Activated CD8-positive, alpha-beta T cell treated with anti-CD3 and anti-CD28 coated beads for 36 hours (primary cell): Measurements from ENCODE around the gene ECSCR. TPM values are rescaled to one million over a fixed set of nuclear protein-coding genes. Genes with fewer than 3 reads are reported as not detected.

Source experiments
- ATAC-seq: fragments of 200-7000 bp; cut with Tn5 transposase; one replicate; pipeline ENCODE4 v1.10.0; 2021; ENCODE audit warnings: mild to moderate bottlenecking, moderate library complexity
- CTCF ChIA-PET: fragments of 350-600 bp; sonication (Branson Sonifier 250); formaldehyde crosslinking; loops from one replicate; lab custom pipeline; 2021; ENCODE audit warnings: antibody characterized with exemption; lab: Charles Lee
- POLR2A ChIA-PET: fragments of 350-600 bp; sonication (Branson Sonifier 250); formaldehyde crosslinking; loops from one replicate; lab custom pipeline; 2021; ENCODE audit warnings: antibody characterized with exemption; lab: Charles Lee
- DNase-seq: peaks from one replicate; pipeline ENCODE4 v3.0.0-alpha.2; 2020
- H3K27ac Mint-ChIP-seq: one replicate; pipeline ENCODE4 v1.8.0; 2021; ENCODE audit warnings: mild to moderate bottlenecking, mixed read lengths
- H3K27me3 Mint-ChIP-seq: one replicate; pipeline ENCODE4 v1.8.0; 2021; ENCODE audit warnings: mixed read lengths
- H3K36me3 Mint-ChIP-seq: one replicate; pipeline ENCODE4 v1.8.0; 2021; ENCODE audit warnings: low read depth, mixed read lengths
- H3K4me1 Mint-ChIP-seq: one replicate; pipeline ENCODE4 v1.8.0; 2021; ENCODE audit warnings: low read depth, mixed read lengths
- H3K4me3 Mint-ChIP-seq: one replicate; pipeline ENCODE4 v1.8.0; 2021; ENCODE audit warnings: mild to moderate bottlenecking, moderate library complexity, mixed read lengths
- H3K9me3 Mint-ChIP-seq: one replicate; pipeline ENCODE4 v1.8.0; 2021; ENCODE audit warnings: mixed read lengths
- CTCF ChIP-seq: fragments of 200-600 bp; IDR thresholded peaks from one replicate; pipeline ENCODE4 v1.8.0; 2022; ENCODE audit warnings: antibody characterized with exemption, mild to moderate bottlenecking
- intact Hi-C: fragments of 100-400 bp; cut with micrococcal nuclease; formaldehyde crosslinking; loops from one replicate; pipeline ENCODE4 v1.10.0; 2022
- total RNA-seq, 2 experiments: library from RNA; stranded (reverse); gene quantifications; one replicate each; pipeline ENCODE4 v1.2.3, GENCODE V29; 2021

Gene ECSCR
- total RNA-seq, 2 experiments from 2014 or later = 0.25 TPM; not detected in 1

DNA sequence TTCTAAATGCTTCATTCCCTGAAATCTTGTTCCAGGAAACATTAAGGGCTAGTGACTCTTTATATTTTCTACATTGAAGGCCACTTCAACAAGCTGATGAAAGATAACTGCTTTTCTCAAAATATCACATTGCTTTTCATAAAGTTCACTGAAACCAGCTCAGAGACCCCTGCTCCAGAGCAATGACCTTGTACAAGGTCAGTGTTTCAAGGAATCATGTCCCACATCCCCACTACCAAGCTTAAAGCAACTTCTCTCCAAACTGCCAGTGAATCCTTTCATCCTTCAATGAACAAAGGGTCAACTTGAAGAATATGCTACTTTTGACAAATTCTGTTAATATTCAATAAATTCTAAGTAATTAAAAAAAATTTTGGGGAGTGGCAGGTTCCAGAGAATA is 46.7 kb downstream of the ECSCR start:
- peak overlapping the region; percentile 49 for H3K4me3 Mint-ChIP-seq
- POLR2A ChIA-PET = interaction anchor here (0.7 to 4.1 kb wide), 14 partner anchors 12 to 957 kb away, joined by 3 to 49 read pairs (median 4); partner anchors contain the start of genes PROB1, SPATA24 and UBE2D2
- ATAC-seq (no peak), DNase-seq (no peak)
- intact Hi-C loops = no loop called here
- CTCF ChIA-PET = interaction anchor here (0.8 to 13.9 kb wide), 10 partner anchors 10 to 218 kb away, joined by 3 to 444 read pairs (median 4); partner anchors contain the start of genes PAIP2 and SPATA24
- H3K36me3 Mint-ChIP-seq = peaks cover 40% of the 10 kb centered on the region
- H3K27me3 Mint-ChIP-seq = no peaks in the 10 kb centered on the region
- peak overlapping the region; percentile 96 for H3K27ac Mint-ChIP-seq
- TF ChIP-seq CTCF = no peak
- H3K4me1 Mint-ChIP-seq = peaks cover 45% of the 10 kb centered on the region
- H3K9me3 Mint-ChIP-seq = no peaks in the 10 kb centered on the region

- H3K9me3 Mint-ChIP-seq = no peaks in the 10 kb centered on the region
- intact Hi-C loops = no loop called here
- peak overlapping the region; percentile 49 for H3K4me3 Mint-ChIP-seq
- no peak for TF ChIP-seq CTCF
- ChIA-PET POLR2A (interaction anchor here (0.7 to 4.1 kb wide), 17 partner anchors 11 to 957 kb away, joined by 3 to 49 read pairs (median 4); partner anchors contain the start of genes PROB1, SPATA24 and UBE2D2), CTCF (interaction anchor here (0.8 to 13.9 kb wide), 12 partner anchors 10 to 219 kb away, joined by 3 to 444 read pairs (median 4); partner anchors contain the start of genes PAIP2 and SPATA24)
- peak; percentile 82 for ATAC-seq
- H3K36me3 Mint-ChIP-seq = peaks cover 39% of the 10 kb centered on the region
- peak; percentile 69 for DNase-seq
- H3K4me1 Mint-ChIP-seq = peaks cover 45% of the 10 kb centered on the region
- H3K27me3 Mint-ChIP-seq = no peaks in the 10 kb centered on the region
- H3K27ac Mint-ChIP-seq = peak overlapping the region; percentile 96
Observed at GRCh38 chr5:139415221-139415861, 47.2 kb downstream of the ECSCR start.

DNA sequence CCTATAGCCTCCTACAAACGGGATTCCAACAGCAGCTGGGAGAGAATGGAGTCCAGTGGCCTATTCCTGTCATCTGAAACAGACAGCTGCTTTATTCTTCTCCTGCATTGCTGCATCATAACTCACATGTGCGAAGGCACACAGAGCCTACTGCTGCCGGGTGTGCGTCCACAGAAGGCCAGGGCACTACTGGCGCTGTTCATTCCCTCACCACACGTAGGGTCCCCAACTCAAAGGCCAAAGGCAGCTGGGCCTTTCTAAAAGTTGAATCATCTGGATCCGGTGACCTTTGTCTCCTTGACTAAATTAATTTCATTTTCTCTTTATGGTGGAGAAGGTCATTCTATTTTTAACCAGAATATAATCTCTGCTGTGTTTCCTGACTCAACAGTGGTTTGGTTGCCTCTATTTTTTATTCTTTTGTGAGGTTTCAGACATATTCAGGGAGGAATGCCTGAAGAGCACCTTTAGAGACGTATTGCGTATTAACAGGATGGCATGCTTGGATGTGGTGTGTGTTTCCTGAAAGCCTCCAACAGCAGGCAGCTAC is 47.9 kb downstream of the ECSCR start:
- no peak for TF ChIP-seq CTCF
- Mint-ChIP-seq H3K36me3 (peaks cover 32% of the 10 kb centered on the region), H3K9me3 (no peaks in the 10 kb centered on the region), H3K4me3 (peak overlapping the region; percentile 49), H3K27ac (peak overlapping the region; percentile 96), H3K4me1 (peaks cover 45% of the 10 kb centered on the region), H3K27me3 (no peaks in the 10 kb centered on the region)
- ChIA-PET CTCF (interaction anchor here (1.2 to 13.9 kb wide), 9 partner anchors 8 to 102 kb away, joined by 3 to 444 read pairs (median 4); partner anchors contain the start of genes PAIP2 and SPATA24), POLR2A (interaction anchor here (0.9 to 4.1 kb wide), 11 partner anchors 10 to 333 kb away, joined by 3 to 49 read pairs (median 3); partner anchors contain the start of genes SMIM33, SPATA24 and UBE2D2)
- DNase-seq (peak; percentile 55), ATAC-seq (peak; percentile 47)
- intact Hi-C loops = no loop called here

DNA sequence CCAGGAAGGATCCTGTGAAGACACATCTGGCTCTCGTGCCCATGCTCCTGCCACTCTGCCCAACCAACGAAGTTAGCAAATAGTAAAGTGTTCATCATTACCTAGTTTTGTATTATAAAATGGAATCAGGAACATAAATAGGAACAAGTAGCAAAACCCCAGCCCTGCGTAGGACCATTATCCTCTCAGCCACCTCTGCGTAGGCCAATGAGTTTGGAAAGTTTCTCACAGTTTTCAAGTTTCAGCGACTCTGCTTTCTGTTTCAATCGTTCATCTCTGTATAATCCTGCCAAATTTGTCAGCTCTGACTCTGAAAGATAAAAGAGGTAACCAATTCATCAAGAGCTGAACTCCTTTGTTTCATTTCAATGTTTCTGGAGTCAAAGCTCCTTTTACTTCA is 48.6 kb downstream of the ECSCR start:
- CTCF ChIA-PET = interaction anchor here (1.2 to 13.9 kb wide), 7 partner anchors 9 to 103 kb away, joined by 3 to 444 read pairs (median 7); partner anchors contain the start of gene SPATA24
- TF ChIP-seq CTCF = no peak
- POLR2A ChIA-PET = interaction anchor here (0.9 to 4.1 kb wide), 7 partner anchors 10 to 334 kb away, joined by 3 to 49 read pairs (median 4); partner anchors contain the start of genes SMIM33, SPATA24 and UBE2D2
- H3K36me3 Mint-ChIP-seq = peaks cover 29% of the 10 kb centered on the region
- H3K27me3 Mint-ChIP-seq = no peaks in the 10 kb centered on the region
- no peak overlapping the region for H3K4me3 Mint-ChIP-seq
- DNase-seq (peak; percentile 35), ATAC-seq (peak; percentile 46)
- H3K4me1 Mint-ChIP-seq = peaks cover 45% of the 10 kb centered on the region
- no peaks in the 10 kb centered on the region for H3K9me3 Mint-ChIP-seq
- peak overlapping the region; percentile 96 for H3K27ac Mint-ChIP-seq
- intact Hi-C loops = no loop called here
